HG03060 (cell line): Measurements from ENCODE around the gene KIFAP3.
"Not testable (repeated sequence)": the region's sequence is repeated elsewhere in the genome, so short reads cannot be mapped to it uniquely, and the experiment has no call there.

ENCODE experiments used
- ATAC-seq: cut with Tn5 transposase; IDR thresholded peaks from one replicate; pipeline ENCODE4 v1.9.1; 2021; ENCODE audit warnings: low read depth, moderate number of reproducible peaks; ENCODE audit not compliant: unreplicated experiment

Gene KIFAP3

GRCh38 chr1:170074250-170075157, at the start of gene KIFAP3:
Gene KIFAP3, minus strand, starts transcription at chr1:170074695. Its CDS starts 228 bp downstream, at chr1:170074467.
- peak; percentile 95 for ATAC-seq

DNA sequence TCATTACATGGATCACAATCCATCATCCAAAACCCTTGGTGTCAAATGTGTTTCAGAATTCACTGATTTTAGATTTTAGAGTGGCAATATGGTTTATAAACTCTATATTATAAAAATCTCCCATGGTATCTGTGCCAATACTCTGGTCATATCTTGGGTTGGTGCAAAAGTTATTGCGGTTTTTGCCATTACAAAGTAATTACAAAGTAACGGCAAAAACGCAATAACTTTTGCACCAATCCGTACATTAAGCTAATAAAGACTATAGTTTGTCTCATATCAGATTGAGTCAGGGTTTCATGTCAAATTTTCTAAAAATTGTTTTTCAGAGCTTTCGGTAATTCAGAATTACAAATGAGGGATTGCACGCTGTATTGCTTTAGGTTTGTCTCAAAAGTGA, 47.9 kb upstream of the KIFAP3 start:
- ATAC-seq: no peak

DNA sequence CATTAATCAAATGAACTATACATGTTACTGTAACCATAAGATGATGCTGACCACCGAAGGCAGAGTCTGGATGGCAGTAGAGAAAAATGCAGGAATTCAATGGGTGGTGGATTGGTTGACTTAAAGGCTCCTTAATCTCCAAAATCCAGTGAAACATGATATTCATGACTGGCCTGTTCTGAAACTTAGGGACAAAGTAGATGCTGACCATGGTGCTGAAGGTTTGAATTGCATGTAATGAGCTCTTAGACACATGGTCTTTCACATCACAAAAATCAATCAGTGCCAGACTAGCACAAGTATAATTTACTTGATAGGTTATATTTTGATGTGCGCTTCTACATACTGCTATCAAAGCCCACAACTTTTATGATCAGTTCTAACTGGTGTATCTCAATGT, 40.4 kb upstream of the KIFAP3 start:
- no peak for ATAC-seq

- not testable (repeated sequence) for ATAC-seq
Measured at GRCh38 chr1:170113140-170113539, 38.6 kb upstream of the KIFAP3 start.

DNA sequence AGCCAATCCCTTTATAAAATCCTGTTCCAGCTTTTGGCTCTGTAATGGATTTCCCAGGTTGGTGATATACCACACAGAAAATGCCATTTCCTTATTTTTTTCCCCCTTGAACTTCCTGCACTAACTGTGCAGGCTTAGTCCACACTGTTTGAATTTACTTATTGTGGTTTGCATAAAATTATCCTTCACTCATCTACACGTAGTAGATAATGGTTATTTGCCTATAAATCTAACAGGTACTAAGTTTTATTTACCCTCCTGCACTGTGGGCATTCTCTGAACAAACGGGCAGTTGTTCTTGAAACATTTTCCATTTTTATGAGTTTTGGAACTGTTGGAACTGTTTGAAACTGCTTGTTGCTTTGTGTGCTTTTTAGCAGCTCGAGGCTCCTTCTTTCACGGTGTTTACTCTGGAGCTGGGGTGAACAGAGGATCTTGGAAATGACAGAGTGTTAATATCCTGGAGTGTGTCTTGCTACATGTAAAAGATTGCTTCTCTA, 23.0 kb upstream of the KIFAP3 start:
- no peak for ATAC-seq

DNA sequence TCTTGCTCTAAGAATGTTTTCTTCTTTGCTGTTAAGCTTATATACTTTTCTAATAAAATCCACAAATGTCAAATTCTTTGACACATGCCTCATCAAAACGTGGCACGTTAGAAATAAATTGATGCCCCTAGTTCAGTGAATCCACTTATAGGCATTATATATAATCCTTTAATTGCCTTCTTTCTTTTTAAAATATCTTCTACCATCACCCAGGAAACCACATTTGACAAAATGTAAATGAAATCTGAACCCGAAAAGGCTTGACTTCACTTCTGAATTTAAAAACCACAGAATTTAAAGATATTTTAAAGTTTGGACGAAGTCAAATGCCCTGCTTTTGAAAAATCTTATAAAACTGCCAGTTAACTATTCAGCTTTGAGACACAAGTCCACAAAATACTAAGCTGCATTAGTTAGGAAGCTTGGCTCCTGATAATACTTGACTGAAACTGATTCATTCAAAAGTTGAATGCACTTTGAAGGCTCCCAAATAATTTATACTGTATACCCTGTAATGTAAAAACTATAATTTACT, 22.4 kb upstream of the KIFAP3 start:
- no peak for ATAC-seq

DNA sequence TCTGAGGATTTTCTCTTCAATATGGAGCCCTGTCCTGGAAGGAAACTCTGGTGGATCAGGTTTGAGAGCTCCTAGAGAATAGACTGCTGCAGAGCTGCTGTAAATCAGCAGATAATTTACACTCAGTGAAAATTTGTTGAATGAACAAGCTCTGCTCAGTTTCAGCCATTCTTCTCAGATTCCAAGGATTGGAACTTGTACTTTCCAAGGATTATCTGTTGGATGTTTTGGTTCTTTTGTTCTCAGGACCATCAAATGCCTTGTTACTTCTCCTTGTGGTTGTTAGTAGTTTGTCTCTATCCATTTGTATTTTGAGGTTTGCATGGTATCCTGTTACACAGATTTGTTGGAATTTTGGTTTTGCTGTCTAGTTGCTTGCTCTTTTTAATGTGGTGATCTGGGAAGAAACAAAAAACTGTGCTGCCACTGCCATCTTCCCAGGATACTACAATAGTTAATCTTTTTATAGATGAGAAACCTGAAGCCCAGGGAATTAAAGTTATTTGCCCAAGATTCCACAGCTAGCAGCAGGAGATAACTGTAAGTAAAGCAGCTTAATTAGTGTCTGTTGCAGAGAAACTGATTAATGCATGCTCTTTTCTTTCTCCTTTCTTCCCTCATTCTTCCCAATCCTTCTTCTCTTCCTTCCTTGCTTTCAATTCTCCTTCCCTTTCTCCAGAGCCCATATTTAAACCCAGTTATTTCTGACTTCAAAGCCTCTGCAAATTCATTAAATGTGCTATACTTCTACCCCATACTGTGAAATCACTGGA, 21.7 kb upstream of the KIFAP3 start:
- ATAC-seq: no peak

- not testable (repeated sequence) for ATAC-seq
Measured at GRCh38 chr1:170094697-170095616, 20.5 kb upstream of the KIFAP3 start.

- no peak for ATAC-seq
Measured at GRCh38 chr1:170086399-170087032, 12.0 kb upstream of the KIFAP3 start.

DNA sequence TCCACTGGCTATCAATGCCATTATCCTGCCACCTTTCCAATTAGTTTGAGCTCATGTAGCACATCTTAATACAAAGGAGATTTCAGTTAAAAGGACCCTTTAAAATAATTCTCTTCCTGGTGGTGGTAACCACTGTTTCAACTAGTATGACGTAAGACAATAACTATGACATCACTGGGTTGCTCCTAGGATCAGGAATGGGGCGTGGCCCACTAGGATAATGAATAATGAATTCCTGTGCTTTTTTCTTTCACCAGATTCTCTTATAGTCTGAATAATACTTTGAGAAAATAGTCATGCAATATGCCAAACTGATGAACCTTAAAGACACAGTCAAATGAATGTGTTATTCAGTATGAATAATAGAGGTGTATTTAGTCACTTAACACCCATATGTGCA, 10.6 kb upstream of the KIFAP3 start:
- ATAC-seq: no peak

GRCh38 chr1:170078610-170079189, 4.2 kb upstream of the KIFAP3 start:
- ATAC-seq: no peak

- ATAC-seq: no peak
Measured at GRCh38 chr1:170077926-170078325, 3.4 kb upstream of the KIFAP3 start.

- ATAC-seq: not testable (repeated sequence)
Measured at GRCh38 chr1:170076952-170077351, 2.5 kb upstream of the KIFAP3 start.

DNA sequence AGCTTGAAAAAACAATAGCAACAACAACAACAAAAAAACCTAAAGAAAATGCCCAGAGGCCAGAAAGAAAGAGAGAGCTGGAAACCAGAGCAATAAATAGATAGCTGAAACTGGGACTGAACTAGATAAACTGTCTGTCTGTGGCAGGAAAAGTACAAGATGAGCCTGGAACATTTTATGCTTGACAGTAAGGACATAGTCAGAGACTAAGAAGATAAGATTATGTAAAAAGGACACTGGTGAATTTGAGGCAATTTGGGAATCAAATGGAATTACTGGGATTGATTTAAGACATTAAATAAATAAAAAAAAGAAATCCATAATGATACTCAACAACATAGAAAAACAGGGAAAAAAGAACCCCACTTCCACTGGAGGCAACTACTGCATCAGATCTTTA, 1.7 kb upstream of the KIFAP3 start:
- no peak for ATAC-seq

- ATAC-seq: no peak
Measured at GRCh38 chr1:170075186-170075585, 691 bp upstream of the KIFAP3 start.

DNA sequence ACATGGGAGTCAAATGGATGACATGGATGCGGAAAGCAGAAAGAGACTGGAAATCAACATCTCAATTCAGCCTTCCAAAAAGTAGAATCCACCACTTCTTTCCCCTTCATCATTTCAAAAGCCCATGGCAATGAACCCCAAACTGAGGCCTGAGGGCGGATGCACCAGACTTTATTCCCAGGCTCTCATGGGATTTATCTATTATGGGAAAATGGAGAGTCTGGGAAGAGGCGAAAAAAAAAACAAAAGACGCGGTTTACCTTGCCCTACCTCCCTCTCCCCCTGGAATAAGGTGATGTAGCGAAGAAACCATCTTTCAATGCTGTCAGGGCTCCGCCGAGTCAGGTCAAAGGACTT, 624 bp downstream of the KIFAP3 start:
- ATAC-seq: no peak

DNA sequence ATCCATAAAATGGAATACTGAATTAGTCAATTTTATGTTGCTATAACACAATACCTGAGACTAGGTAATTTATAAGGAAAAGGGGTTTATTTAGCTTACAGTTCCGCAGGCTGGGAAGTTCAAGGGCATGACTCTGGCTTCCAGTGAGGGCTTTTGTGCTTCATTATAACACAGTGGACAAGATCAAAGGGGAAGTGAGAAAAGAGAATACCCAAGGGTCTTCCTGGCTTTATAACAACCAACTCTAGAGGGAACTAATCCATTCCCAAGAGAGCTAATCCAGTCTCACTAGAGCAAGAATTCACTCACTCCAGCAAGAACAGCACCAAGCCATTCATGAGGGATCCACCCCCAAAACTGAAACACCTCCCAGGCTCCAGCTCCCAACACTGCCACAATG, 3.1 kb downstream of the KIFAP3 start:
- no peak for ATAC-seq

DNA sequence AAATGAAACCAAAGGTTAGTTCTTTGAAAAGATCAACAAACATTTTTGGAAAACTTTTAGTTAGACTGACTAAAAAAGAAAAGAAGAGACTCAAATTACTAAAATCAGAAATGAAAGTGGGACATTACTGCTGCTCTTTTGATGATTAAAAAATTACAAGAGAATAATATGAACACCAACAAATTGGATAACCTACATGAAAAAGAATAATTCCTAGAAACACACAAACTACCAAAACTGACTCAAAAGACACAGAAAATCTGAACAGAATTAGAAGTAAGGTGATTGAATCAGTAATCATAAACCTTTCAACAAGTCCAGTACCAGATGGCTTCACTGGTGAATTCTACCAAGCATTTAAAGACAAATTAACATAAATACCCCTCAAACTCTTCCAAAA, 5.6 kb downstream of the KIFAP3 start:
- no peak for ATAC-seq

GRCh38 chr1:170067253-170067819, 7.2 kb downstream of the KIFAP3 start:
- ATAC-seq: no peak
